T-helper 17 cell (primary cell): Measurements from ENCODE around the gene GAB2. TPM values are rescaled to one million over a fixed set of nuclear protein-coding genes. Genes with fewer than 3 reads are reported as not detected.

Experiments
- ATAC-seq: fragments of 150-1000 bp; cut with Tn5 transposase; 2 replicates; pipeline ENCODE4 v1.10.0; 2021; ENCODE audit warnings: mild to moderate bottlenecking, moderate library complexity
- DNase-seq, 3 donors: peaks; one replicate each; pipeline versions ENCODE4 v3.0.0 to v3.0.0-alpha.2; 2020 to 2021
- H3K9me3 ChIP-seq: one replicate; pipeline ENCODE4 v1.7.0; 2013; ENCODE audit warnings: low read length, mild to moderate bottlenecking; ENCODE audit not compliant: control insufficient read depth, poor library complexity, severe bottlenecking
- H3K27ac Mint-ChIP-seq: one replicate; pipeline ENCODE4 v1.8.0; 2022; ENCODE audit warnings: mild to moderate bottlenecking, moderate library complexity, mixed read lengths
- H3K27me3 Mint-ChIP-seq: one replicate; pipeline ENCODE4 v1.8.0; 2022; ENCODE audit warnings: mixed read lengths
- H3K36me3 Mint-ChIP-seq: one replicate; pipeline ENCODE4 v1.8.0; 2022; ENCODE audit warnings: low read depth, mixed read lengths
- H3K4me1 Mint-ChIP-seq: one replicate; pipeline ENCODE4 v1.8.0; 2022; ENCODE audit warnings: mild to moderate bottlenecking, mixed read lengths
- H3K4me3 Mint-ChIP-seq: one replicate; pipeline ENCODE4 v1.8.0; 2022; ENCODE audit warnings: mild to moderate bottlenecking, moderate library complexity, mixed read lengths
- total RNA-seq, 4 donors: library from RNA in 2 of 4; stranded (reverse) in 2 of 4; gene quantifications; one replicate each; pipeline ENCODE4 v1.2.3 and lab custom pipeline; 2022 to 2026

The GAB2 gene
- total RNA-seq, 2 donors from 2014 or later: 10.3 to 14.4 TPM

GRCh38 chr11:78199015-78199652, 218.5 kb downstream of the GAB2 start:
- no peak for ATAC-seq
- H3K4me1 Mint-ChIP-seq: peaks cover 31% of the 10 kb centered on the region
- H3K27ac Mint-ChIP-seq: peak overlapping the region; percentile 100

DNA sequence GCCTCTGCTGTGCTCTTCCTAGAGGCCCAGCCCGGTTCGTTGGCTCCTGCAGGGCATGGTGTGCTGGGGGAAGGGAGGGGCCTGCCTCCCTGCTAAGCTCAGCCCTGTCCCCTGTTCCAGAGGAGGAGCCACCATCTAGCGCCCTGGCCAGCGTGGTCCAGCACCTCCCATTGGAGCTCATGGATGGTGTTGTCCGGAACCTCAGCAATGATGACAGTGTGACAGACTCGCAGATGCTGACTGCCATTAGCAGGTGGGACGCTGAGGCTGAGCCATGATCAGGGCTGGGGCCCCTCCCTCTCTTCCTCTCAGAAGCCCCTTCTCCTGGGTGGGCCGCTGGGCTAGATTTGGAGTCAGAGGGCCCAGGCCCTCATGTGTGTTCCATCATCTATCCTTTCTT, 219.8 kb downstream of the GAB2 start:
- Mint-ChIP-seq H3K4me1 (peaks cover 33% of the 10 kb centered on the region), H3K27me3 (no peaks in the 10 kb centered on the region), H3K4me3 (no peak overlapping the region), H3K27ac (peak overlapping the region; percentile 100), H3K36me3 (no peaks in the 10 kb centered on the region)
- no peaks in the 10 kb centered on the region for H3K9me3 ChIP-seq
- ATAC-seq: no peak
- DNase-seq: no peak

More at GRCh38 chr11:78199015-78199652, 218.5 kb downstream of the GAB2 start:
- Mint-ChIP-seq H3K4me3 (no peak overlapping the region), H3K27me3 (no peaks in the 10 kb centered on the region), H3K36me3 (no peaks in the 10 kb centered on the region)
- no peak for DNase-seq
- H3K9me3 ChIP-seq: no peaks in the 10 kb centered on the region

DNA sequence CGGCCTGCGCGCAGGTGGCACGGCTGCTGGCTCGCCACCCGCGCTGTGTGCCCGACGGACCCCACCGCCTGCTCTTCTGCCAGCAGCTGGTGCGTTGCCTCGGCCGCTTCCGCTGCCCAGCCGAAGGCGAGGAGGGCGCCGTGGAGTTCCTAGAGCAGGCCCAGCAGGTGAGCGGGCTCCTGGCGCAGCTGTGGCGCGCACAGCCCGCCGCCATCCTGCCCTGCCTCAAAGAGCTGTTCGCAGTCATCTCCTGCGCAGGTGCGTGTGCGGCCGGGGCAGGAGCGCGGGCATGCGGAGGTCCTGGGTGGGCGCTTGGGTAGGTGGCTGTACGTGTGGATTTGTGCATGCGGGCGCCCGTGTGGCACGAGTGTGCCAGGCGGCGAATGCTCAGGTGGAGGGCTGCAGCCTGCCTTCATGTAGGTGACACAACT, 220.9 kb downstream of the GAB2 start:
- Mint-ChIP-seq H3K27ac (no peak overlapping the region), H3K4me3 (no peak overlapping the region), H3K4me1 (peaks cover 26% of the 10 kb centered on the region), H3K27me3 (no peaks in the 10 kb centered on the region), H3K36me3 (no peaks in the 10 kb centered on the region)
- DNase-seq (no peak), ATAC-seq (no peak)
- H3K9me3 ChIP-seq: no peaks in the 10 kb centered on the region

DNA sequence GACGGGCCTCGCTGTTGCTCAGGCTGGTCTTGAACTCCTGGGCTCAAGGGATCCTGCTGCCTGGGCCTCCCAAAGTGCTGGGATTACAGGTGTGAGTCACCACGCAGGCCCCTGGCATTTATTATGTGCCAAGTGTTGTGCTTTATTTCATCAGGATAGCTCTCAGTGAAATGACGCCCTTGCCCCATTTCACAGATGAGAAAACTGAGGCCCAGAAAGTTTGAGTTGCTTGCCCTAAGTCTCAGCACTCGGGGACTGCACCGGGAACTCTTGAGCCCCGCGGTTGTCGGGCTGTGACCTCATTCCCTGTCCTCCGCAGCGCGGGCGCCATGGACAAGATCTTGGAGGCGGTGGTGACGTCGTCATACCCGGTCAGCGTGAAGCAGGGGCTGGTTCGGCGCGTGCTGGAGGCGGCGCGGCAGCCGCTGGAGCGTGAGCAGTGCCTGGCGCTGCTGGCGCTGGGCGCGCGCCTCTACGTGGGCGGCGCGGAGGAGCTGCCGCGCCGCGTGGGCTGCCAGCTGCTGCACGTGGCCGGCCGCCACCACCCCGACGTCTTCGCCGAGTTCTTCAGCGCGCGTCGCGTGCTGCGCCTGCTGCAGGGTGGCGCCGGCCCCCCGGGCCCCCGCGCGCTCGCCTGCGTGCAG, 221.6 kb downstream of the GAB2 start:
- Mint-ChIP-seq H3K4me1 (peaks cover 25% of the 10 kb centered on the region), H3K27ac (no peak overlapping the region), H3K36me3 (no peaks in the 10 kb centered on the region), H3K4me3 (no peak overlapping the region), H3K27me3 (no peaks in the 10 kb centered on the region)
- ATAC-seq (no peak), DNase-seq (no peak)
- H3K9me3 ChIP-seq: no peaks in the 10 kb centered on the region

DNA sequence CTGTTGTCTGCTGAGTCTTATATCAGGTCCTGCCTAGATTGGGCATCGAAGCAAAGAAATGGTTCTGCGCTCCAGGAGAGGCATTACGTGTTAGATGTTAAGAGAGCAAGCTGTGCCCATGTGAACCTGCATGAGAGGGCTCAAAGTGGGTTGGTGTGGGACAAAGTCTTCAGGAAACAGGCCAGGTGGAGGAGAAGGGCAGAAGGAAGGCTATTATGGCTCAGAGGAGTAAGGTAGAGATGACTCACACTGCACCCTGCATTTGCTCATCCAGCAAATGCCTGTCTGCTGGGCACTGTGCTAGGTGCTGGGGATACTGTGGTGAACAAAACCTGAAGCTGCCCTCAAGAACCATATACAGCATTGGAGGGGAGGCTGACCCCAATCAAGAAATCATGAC, 223.1 kb downstream of the GAB2 start:
- Mint-ChIP-seq H3K4me3 (no peak overlapping the region), H3K27ac (peak overlapping the region; percentile 74)

DNA sequence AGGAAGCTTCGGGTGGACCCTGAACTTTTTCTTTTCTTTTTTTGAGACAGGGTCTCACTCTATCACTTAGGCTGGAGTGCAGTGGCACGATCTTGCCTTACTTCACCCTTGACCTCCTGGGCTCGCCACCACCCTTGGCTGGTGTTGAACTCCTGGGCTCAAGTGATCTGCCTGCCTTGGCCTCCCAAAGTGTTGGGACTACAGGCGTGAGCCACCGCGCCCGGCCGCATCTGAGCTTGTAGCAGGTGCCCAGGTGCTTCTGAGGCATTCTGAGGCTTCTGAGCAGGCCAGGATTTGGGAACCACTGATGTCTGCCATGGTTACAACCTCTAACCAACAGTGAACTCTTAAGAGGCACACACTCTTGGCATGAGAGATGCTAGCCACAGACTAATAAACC, 223.8 kb downstream of the GAB2 start:
- H3K9me3 ChIP-seq: no peaks in the 10 kb centered on the region
- Mint-ChIP-seq H3K4me1 (peaks cover 46% of the 10 kb centered on the region), H3K27ac (peak overlapping the region; percentile 85), H3K36me3 (no peaks in the 10 kb centered on the region), H3K27me3 (no peaks in the 10 kb centered on the region), H3K4me3 (no peak overlapping the region)
- no peak for DNase-seq
- no peak for ATAC-seq

More for the DNA sequence above, 223.1 kb downstream of the GAB2 start:
- DNase-seq (no peak), ATAC-seq (no peak)
- Mint-ChIP-seq H3K4me1 (peaks cover 41% of the 10 kb centered on the region), H3K27me3 (no peaks in the 10 kb centered on the region), H3K36me3 (no peaks in the 10 kb centered on the region)
- no peaks in the 10 kb centered on the region for H3K9me3 ChIP-seq

DNA sequence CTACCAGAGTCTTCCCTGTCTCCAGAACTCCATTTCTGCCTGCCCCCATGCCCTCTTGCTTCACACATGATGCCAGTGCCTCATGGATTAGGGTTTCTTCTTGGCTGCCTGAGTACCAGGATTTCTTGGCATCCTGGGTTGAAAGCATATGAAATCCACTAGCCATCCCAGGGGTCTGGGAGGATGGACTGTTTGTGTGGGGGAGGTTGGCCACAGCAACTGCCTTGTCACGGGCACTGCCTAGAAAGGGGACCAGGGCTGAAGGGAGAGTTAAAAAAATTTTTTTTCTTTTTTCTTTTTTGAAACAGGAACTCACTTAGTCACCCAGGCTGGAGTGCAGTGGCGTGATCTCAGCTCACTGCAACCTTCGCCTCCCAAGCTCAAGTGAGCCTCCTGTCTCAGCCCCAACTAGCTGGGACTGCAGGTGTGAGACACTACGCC, 224.7 kb downstream of the GAB2 start:
- peak overlapping the region; percentile 85 for H3K27ac Mint-ChIP-seq
- no peak for DNase-seq
- no peaks in the 10 kb centered on the region for H3K27me3 Mint-ChIP-seq
- peaks cover 3% of the 10 kb centered on the region for H3K36me3 Mint-ChIP-seq
- H3K9me3 ChIP-seq: no peaks in the 10 kb centered on the region
- peaks cover 42% of the 10 kb centered on the region for H3K4me1 Mint-ChIP-seq
- no peak for ATAC-seq
- H3K4me3 Mint-ChIP-seq: peak overlapping the region; percentile 25

GRCh38 chr11:78192223-78192719, 225.3 kb downstream of the GAB2 start:
- peaks cover 49% of the 10 kb centered on the region for H3K4me1 Mint-ChIP-seq
- no peaks in the 10 kb centered on the region for H3K9me3 ChIP-seq
- no peaks in the 10 kb centered on the region for H3K27me3 Mint-ChIP-seq
- no peak overlapping the region for H3K4me3 Mint-ChIP-seq
- H3K36me3 Mint-ChIP-seq: peaks cover 3% of the 10 kb centered on the region
- ATAC-seq: no peak
- DNase-seq: no peak
- H3K27ac Mint-ChIP-seq: peak overlapping the region; percentile 85

- Mint-ChIP-seq H3K4me3 (peak overlapping the region; percentile 56), H3K27me3 (no peaks in the 10 kb centered on the region), H3K4me1 (peaks cover 57% of the 10 kb centered on the region), H3K36me3 (peaks cover 3% of the 10 kb centered on the region), H3K27ac (peak overlapping the region; percentile 99)
- no peaks in the 10 kb centered on the region for H3K9me3 ChIP-seq
- DNase-seq (no peak), ATAC-seq (no peak)
These were observed 226.6 kb downstream of the GAB2 start for GRCh38 chr11:78190871-78191538.

DNA sequence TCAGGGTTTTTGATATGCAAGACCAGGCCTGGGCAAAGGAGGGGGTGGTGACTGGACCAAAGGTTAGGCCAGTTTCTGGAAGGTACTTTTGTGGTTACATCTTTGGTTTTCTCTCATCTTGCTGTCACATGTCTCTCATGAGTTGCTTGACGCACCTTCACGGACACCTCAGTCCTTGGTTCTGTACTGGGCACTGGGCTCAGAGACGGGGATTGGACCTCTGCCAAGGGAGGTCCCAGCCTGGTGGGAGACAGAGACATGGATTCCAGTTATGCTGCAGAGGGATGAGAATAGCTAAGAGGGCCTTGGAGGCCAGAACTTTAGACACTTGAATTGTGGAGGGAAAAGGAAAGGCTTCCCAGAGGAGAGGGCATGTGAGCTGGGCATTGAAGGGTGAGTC, 227.2 kb downstream of the GAB2 start:
- no peaks in the 10 kb centered on the region for H3K9me3 ChIP-seq
- H3K36me3 Mint-ChIP-seq: peaks cover 3% of the 10 kb centered on the region
- no peaks in the 10 kb centered on the region for H3K27me3 Mint-ChIP-seq
- peaks cover 57% of the 10 kb centered on the region for H3K4me1 Mint-ChIP-seq
- peak overlapping the region; percentile 99 for H3K4me3 Mint-ChIP-seq
- H3K27ac Mint-ChIP-seq: peak overlapping the region; percentile 99
- ATAC-seq (no peak), DNase-seq (no peak)

GRCh38 chr11:78189851-78190250, 227.8 kb downstream of the GAB2 start:
- ATAC-seq (no peak), DNase-seq (no peak)
- H3K9me3 ChIP-seq: no peaks in the 10 kb centered on the region
- Mint-ChIP-seq H3K27ac (peak overlapping the region; percentile 99), H3K36me3 (peaks cover 3% of the 10 kb centered on the region), H3K27me3 (no peaks in the 10 kb centered on the region), H3K4me1 (peaks cover 56% of the 10 kb centered on the region), H3K4me3 (peak overlapping the region; percentile 99)

DNA sequence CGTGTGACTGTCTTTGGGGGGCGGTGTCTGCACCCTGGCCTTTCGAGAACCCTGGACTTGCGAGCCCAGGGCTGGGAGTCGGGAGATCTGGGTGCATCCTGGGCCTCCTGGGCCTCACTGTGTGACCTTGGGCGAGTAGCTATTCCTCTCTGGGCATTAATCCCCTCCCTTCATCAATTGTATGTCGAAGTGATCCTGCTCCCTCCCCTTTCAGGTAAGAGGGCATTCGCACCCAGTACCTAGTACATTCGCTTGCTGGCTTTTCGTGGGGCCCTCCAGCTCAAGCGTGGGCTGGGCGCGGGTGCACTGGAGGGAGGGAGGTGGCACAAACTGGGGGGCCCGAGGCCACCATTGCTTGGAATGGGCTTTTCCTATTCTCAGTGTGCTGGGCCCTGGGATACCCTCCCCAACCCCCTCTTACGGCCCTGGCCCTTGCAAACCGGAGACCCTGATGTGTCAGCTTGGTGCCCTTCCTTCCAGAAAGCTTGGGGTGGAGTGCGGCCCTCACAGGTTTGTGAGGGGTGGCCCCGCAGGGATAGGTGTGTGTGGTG, 228.4 kb downstream of the GAB2 start:
- no peak for DNase-seq

More for the DNA sequence above, 228.4 kb downstream of the GAB2 start:
- Mint-ChIP-seq H3K36me3 (peaks cover 3% of the 10 kb centered on the region), H3K27me3 (no peaks in the 10 kb centered on the region), H3K4me3 (peak overlapping the region; percentile 99), H3K27ac (peak overlapping the region; percentile 99), H3K4me1 (peaks cover 50% of the 10 kb centered on the region)
- H3K9me3 ChIP-seq: no peaks in the 10 kb centered on the region
- no peak for ATAC-seq
